Adrenal gland (tissue), 12 donors: ENCODE measurements around the gene JPH2. TPM values are rescaled to one million over a fixed set of nuclear protein-coding genes. Genes with fewer than 3 reads are reported as not detected.

ENCODE experiments used
- DNase-seq, 7 donors: peaks; one replicate each; pipeline ENCODE4 v3.0.0-alpha.2; 2019 to 2020
- H3K27ac ChIP-seq, 5 donors: fragments of 200-600 bp; sonication (generic) in 4 of 5; 1 replicate in 3 of 5; 2 replicates in 2 of 5; pipeline versions ENCODE4 v1.5.1 to v1.8.0; 2016 to 2020; ENCODE audit warnings: mild to moderate bottlenecking in 1 of 5
- H3K27me3 ChIP-seq: fragments of 200-600 bp; 2 replicates; pipeline ENCODE4 v1.8.0; 2021
- H3K36me3 ChIP-seq, 2 donors: fragments of 200-600 bp; replicated peaks in 1 of 2; 1 replicate in 1 of 2; 2 replicates in 1 of 2; pipeline versions ENCODE4 v1.5.1 to v1.8.0; 2018 to 2022
- H3K4me1 ChIP-seq, 2 donors: fragments of 200-600 bp; replicated peaks in 1 of 2; 1 replicate in 1 of 2; 2 replicates in 1 of 2; pipeline versions ENCODE4 v1.5.1 to v1.8.0; 2018 to 2021
- H3K4me3 ChIP-seq, 4 donors: fragments of 200-600 bp; sonication (generic) in 3 of 4; one replicate each; pipeline ENCODE4 v1.5.1; 2016 to 2018
- H3K9me3 ChIP-seq, 3 donors: fragments of 200-600 bp; sonication (generic) in 1 of 3; replicated peaks in 1 of 3; 1 replicate in 2 of 3; 2 replicates in 1 of 3; pipeline versions ENCODE4 v1.5.1 to v1.8.0; 2016 to 2021
- CTCF ChIP-seq, 6 experiments: fragments of 450-650 bp in 4 of 6; fragments of 200-600 bp in 2 of 6; sonication (generic) in 1 of 6; IDR thresholded peaks; 1 replicate in 5 of 6; 2 replicates in 1 of 6; pipeline versions ENCODE4 v1.5.1 to v1.8.0; 2016 to 2021; ENCODE audit warnings: antibody characterized with exemption in 6 of 6, mild to moderate bottlenecking in 2 of 6, moderate library complexity in 1 of 6
- POLR2A ChIP-seq, 2 donors: fragments of 450-650 bp; IDR thresholded peaks; one replicate each; pipeline ENCODE4 v1.6.1; 2017; ENCODE audit warnings: antibody characterized with exemption in 2 of 2, mild to moderate bottlenecking in 2 of 2, moderate library complexity in 1 of 2
- WGBS, 4 donors: extraction: QIAGEN DNeasy Blood & Tissue Kit in 2 of 4; methylation state at CpG; one replicate each; pipeline versions ENCODE4 v1.1.5 to v1.1.7; 2013 to 2017; 5-methylcytosine and 5-hydroxymethylcytosine counted together
- intact Hi-C, 2 donors: fragments of 100-400 bp; cut with DNase I; formaldehyde crosslinking; loops; one replicate each; pipeline versions ENCODE4 v1.14.1 to v1.15.0; 2022 to 2023
- polyA plus RNA-seq, 3 donors: library from polyadenylated mRNA; stranded (reverse); fragments of 200-250 nt in 2 of 3; fragments of 350-450 nt in 1 of 3; fragmentation: Illumina TruSeq in 1 of 3; extraction: RNeasy Lipid Tissue Mini Kit (QIAGEN cat#74804) in 1 of 3; gene quantifications; one replicate each; pipeline ENCODE4 v1.2.3, GENCODE V29; 2013 to 2014
- total RNA-seq, 9 donors: library from RNA; depleted of rRNA in 4 of 9; stranded (reverse); fragments of >200 nt in 4 of 9; fragments of 120-200 nt in 1 of 9; fragmentation: NEBNext Ultra II Directional in 1 of 9; extraction: Animal tissue kit (Norgen Biotek cat#: 25700) in 1 of 9; gene quantifications; one replicate each; pipeline versions ENCODE4 v1.1.0 to v1.2.4, GENCODE V29; 2013 to 2023
- donor health status: healthy with polysubstance abuse.
- donor health status: Bipolar disorder and iron deficiency.
- donor health status: DM: yes; HTN: yes; CAD: no.
- donor health status: DM: no; HTN: no; CAD: no.
- donor health status: DM: no; HTN: no; CAD: no.
- donor health status: DM: yes; HTN: yes; CAD: no.

JPH2 gene
- total and polyA plus RNA-seq, 12 donors, result 0.59 to 13.0 (median 3.4) TPM

- H3K4me3 ChIP-seq, result no peak overlapping the region
- intact Hi-C loops, result no loop called here
- 75 to 84% (median 76%) methylated on average over 17 to 30 of the region's 30 CpGs for WGBS, 4 donors
- no peaks in the 10 kb centered on the region for H3K36me3 ChIP-seq
- H3K9me3 ChIP-seq, result no peaks in the 10 kb centered on the region
- no peaks in the 10 kb centered on the region for H3K27me3 ChIP-seq
- no peaks in the 10 kb centered on the region for H3K4me1 ChIP-seq
- DNase-seq, result peak in 1 of 7 donors; percentile 40
- no peak overlapping the region for H3K27ac ChIP-seq
- no peak for TF ChIP-seq CTCF (IDR thresholded peaks at IDR 0.05)
- TF ChIP-seq POLR2A (IDR thresholded peaks at IDR 0.05), result no peak
These were observed 118.4 kb downstream of the JPH2 start for GRCh38 chr20:44068316-44069201.

GRCh38 chr20:44067650-44068081 lies 119.3 kb downstream of the JPH2 start:
- no peaks in the 10 kb centered on the region for H3K27me3 ChIP-seq
- intact Hi-C loops, result no loop called here
- no peaks in the 10 kb centered on the region for H3K4me1 ChIP-seq
- no peak overlapping the region for H3K4me3 ChIP-seq
- H3K36me3 ChIP-seq, result no peaks in the 10 kb centered on the region
- peak in 1 of 7 donors; percentile 23 for DNase-seq
- no peak for TF ChIP-seq POLR2A (IDR thresholded peaks at IDR 0.05)
- no peak for TF ChIP-seq CTCF (IDR thresholded peaks at IDR 0.05)
- no peaks in the 10 kb centered on the region for H3K9me3 ChIP-seq
- H3K27ac ChIP-seq, result no peak overlapping the region
- 92 to 97% (median 93%) methylated on average over 10 to 15 of the region's 15 CpGs for WGBS, 4 donors

GRCh38 chr20:44066645-44067606 lies 120.1 kb downstream of the JPH2 start:
- Histone ChIP-seq H3K27me3 (no peaks in the 10 kb centered on the region), H3K9me3 (no peaks in the 10 kb centered on the region), H3K4me1 (no peaks in the 10 kb centered on the region), H3K4me3 (no peak overlapping the region), H3K27ac (no peak overlapping the region), H3K36me3 (no peaks in the 10 kb centered on the region)
- peak in 1 of 7 donors; percentile 25 for DNase-seq
- no peak for TF ChIP-seq CTCF (IDR thresholded peaks at IDR 0.05)
- no peak for TF ChIP-seq POLR2A (IDR thresholded peaks at IDR 0.05)
- WGBS, 4 donors, result 88 to 92% (median 91%) methylated on average over 12 to 15 of the region's 15 CpGs
- intact Hi-C loops, result no loop called here
